SU-DHL-6 (cell line): ENCODE data around the gene RIC8A.

Source experiments
- CTCF ChIP-seq: fragments of 200-600 bp; sonication (generic); IDR thresholded peaks from one replicate; pipeline ENCODE4 v1.5.1; 2017; ENCODE audit warnings: antibody characterized with exemption, mild to moderate bottlenecking, low read length, moderate library complexity; ENCODE audit not compliant: insufficient read depth, poor library complexity, severe bottlenecking
- EZH2phosphoT487 ChIP-seq: fragments of 200-600 bp; sonication (generic), shearing (Covaris generic); conservative IDR thresholded peaks from 2 replicates; pipeline ENCODE4 v1.6.1; 2018; ENCODE audit warnings: mild to moderate bottlenecking, antibody characterized with exemption, low read length, moderate library complexity, mixed read lengths

- TF ChIP-seq CTCF (no peak), EZH2phosphoT487 (no peak)
Observed at GRCh38 chr11:227824-228379, 20.4 kb downstream of the RIC8A start.
